Measurements from ENCODE around the gene SRPRB. TPM values are rescaled to one million over a fixed set of nuclear protein-coding genes. Genes with fewer than 3 reads are reported as not detected.

SRPRB gene
- total and polyA plus RNA-seq, 9 donors, result 30.9 to 45.5 (median 36.5) TPM

GRCh38 chr3:133799794-133800585, 5.6 kb upstream of the SRPRB start:
- Histone ChIP-seq H3K36me3 (ENCODE audit: control insufficient read depth, insufficient read depth, low read length) (no peaks in the 10 kb centered on the region), H3K27me3 (ENCODE audit: control insufficient read depth, insufficient read depth, low read length) (peaks cover 5% of the 10 kb centered on the region), H3K4me1 (ENCODE audit: control insufficient read depth, insufficient read depth, low read length) (peaks cover 2% of the 10 kb centered on the region), H3K9me3 (replicated peaks; ENCODE audit: control insufficient read depth, low read depth, low read length) (no peaks in the 10 kb centered on the region), H3K4me3 (ENCODE audit: low read length) (no peak overlapping the region), H3K27ac (ENCODE audit: low read length) (no peak overlapping the region)
- 67% methylated on average over 2 of the region's 7 CpGs for WGBS (ENCODE audit: insufficient coverage)
- peak; percentile 74 for DNase-seq

- Histone ChIP-seq H3K4me3 (ENCODE audit: low read length) (no peak overlapping the region), H3K9me3 (replicated peaks; ENCODE audit: control insufficient read depth, low read depth, low read length) (no peaks in the 10 kb centered on the region), H3K4me1 (ENCODE audit: control insufficient read depth, insufficient read depth, low read length) (peaks cover 6% of the 10 kb centered on the region), H3K36me3 (ENCODE audit: control insufficient read depth, insufficient read depth, low read length) (no peaks in the 10 kb centered on the region), H3K27me3 (ENCODE audit: control insufficient read depth, insufficient read depth, low read length) (peaks cover 5% of the 10 kb centered on the region), H3K27ac (ENCODE audit: low read length) (no peak overlapping the region)
- DNase-seq, result no peak
- no CpG with 5 or more reads among the region's 5 CpGs for WGBS (ENCODE audit: insufficient coverage)
Observed at GRCh38 chr3:133803469-133803868, 2.1 kb upstream of the SRPRB start.

- peak overlapping the region; percentile 96 for H3K4me3 ChIP-seq (ENCODE audit: low read length)
- no peaks in the 10 kb centered on the region for H3K9me3 ChIP-seq (replicated peaks; ENCODE audit: control insufficient read depth, low read depth, low read length)
- WGBS (ENCODE audit: insufficient coverage), result 38% methylated on average over 2 of the region's 4 CpGs
- no peak for DNase-seq
- peaks cover 5% of the 10 kb centered on the region for H3K27me3 ChIP-seq (ENCODE audit: control insufficient read depth, insufficient read depth, low read length)
- no peak overlapping the region for H3K27ac ChIP-seq (ENCODE audit: low read length)
- H3K36me3 ChIP-seq (ENCODE audit: control insufficient read depth, insufficient read depth, low read length), result peaks cover 9% of the 10 kb centered on the region
- peaks cover 5% of the 10 kb centered on the region for H3K4me1 ChIP-seq (ENCODE audit: control insufficient read depth, insufficient read depth, low read length)
Observed at GRCh38 chr3:133804896-133805295, 719 bp upstream of the SRPRB start.

- Histone ChIP-seq H3K36me3 (ENCODE audit: control insufficient read depth, insufficient read depth, low read length) (peaks cover 13% of the 10 kb centered on the region), H3K9me3 (replicated peaks; ENCODE audit: control insufficient read depth, low read depth, low read length) (no peaks in the 10 kb centered on the region), H3K27me3 (ENCODE audit: control insufficient read depth, insufficient read depth, low read length) (peaks cover 5% of the 10 kb centered on the region), H3K27ac (ENCODE audit: low read length) (no peak overlapping the region), H3K4me1 (ENCODE audit: control insufficient read depth, insufficient read depth, low read length) (peaks cover 5% of the 10 kb centered on the region), H3K4me3 (ENCODE audit: low read length) (peak overlapping the region; percentile 96)
- DNase-seq, result no peak
- 0% methylated on average over 3 of the region's 15 CpGs for WGBS (ENCODE audit: insufficient coverage)
Observed at GRCh38 chr3:133805384-133805701, 272 bp upstream of the SRPRB start.

GRCh38 chr3:133812872-133813271, 7.3 kb downstream of the SRPRB start:
- Histone ChIP-seq H3K27ac (ENCODE audit: low read length) (no peak overlapping the region), H3K27me3 (ENCODE audit: control insufficient read depth, insufficient read depth, low read length) (no peaks in the 10 kb centered on the region), H3K4me3 (ENCODE audit: low read length) (no peak overlapping the region), H3K9me3 (replicated peaks; ENCODE audit: control insufficient read depth, low read depth, low read length) (no peaks in the 10 kb centered on the region), H3K4me1 (ENCODE audit: control insufficient read depth, insufficient read depth, low read length) (no peaks in the 10 kb centered on the region), H3K36me3 (ENCODE audit: control insufficient read depth, insufficient read depth, low read length) (peaks cover 46% of the 10 kb centered on the region)
- no CpG with 5 or more reads among the region's 1 CpG for WGBS (ENCODE audit: insufficient coverage)
- DNase-seq, result no peak

- no peaks in the 10 kb centered on the region for H3K27me3 ChIP-seq (ENCODE audit: control insufficient read depth, insufficient read depth, low read length)
- H3K4me3 ChIP-seq (ENCODE audit: low read length), result no peak overlapping the region
- H3K27ac ChIP-seq (ENCODE audit: low read length), result no peak overlapping the region
- H3K36me3 ChIP-seq (ENCODE audit: control insufficient read depth, insufficient read depth, low read length), result peaks cover 44% of the 10 kb centered on the region
- WGBS (ENCODE audit: insufficient coverage), result no CpG with 5 or more reads among the region's 2 CpGs
- H3K4me1 ChIP-seq (ENCODE audit: control insufficient read depth, insufficient read depth, low read length), result no peaks in the 10 kb centered on the region
- no peak for DNase-seq
- H3K9me3 ChIP-seq (replicated peaks; ENCODE audit: control insufficient read depth, low read depth, low read length), result no peaks in the 10 kb centered on the region
Observed at GRCh38 chr3:133815386-133815785, 9.8 kb downstream of the SRPRB start.

- Histone ChIP-seq H3K27me3 (ENCODE audit: control insufficient read depth, insufficient read depth, low read length) (no peaks in the 10 kb centered on the region), H3K27ac (ENCODE audit: low read length) (no peak overlapping the region), H3K4me3 (ENCODE audit: low read length) (no peak overlapping the region), H3K36me3 (ENCODE audit: control insufficient read depth, insufficient read depth, low read length) (peaks cover 67% of the 10 kb centered on the region), H3K9me3 (replicated peaks; ENCODE audit: control insufficient read depth, low read depth, low read length) (no peaks in the 10 kb centered on the region), H3K4me1 (ENCODE audit: control insufficient read depth, insufficient read depth, low read length) (no peaks in the 10 kb centered on the region)
- WGBS (ENCODE audit: insufficient coverage), result 96% methylated on average over 2 of the region's 4 CpGs
- DNase-seq, result no peak
Observed at GRCh38 chr3:133820129-133820528, 14.5 kb downstream of the SRPRB start.

GRCh38 chr3:133820889-133821675, 15.5 kb downstream of the SRPRB start:
- H3K36me3 ChIP-seq (ENCODE audit: control insufficient read depth, insufficient read depth, low read length), result peaks cover 69% of the 10 kb centered on the region
- WGBS (ENCODE audit: insufficient coverage), result 81% methylated on average over 2 of the region's 3 CpGs
- no peak overlapping the region for H3K4me3 ChIP-seq (ENCODE audit: low read length)
- no peaks in the 10 kb centered on the region for H3K4me1 ChIP-seq (ENCODE audit: control insufficient read depth, insufficient read depth, low read length)
- no peak for DNase-seq
- H3K27me3 ChIP-seq (ENCODE audit: control insufficient read depth, insufficient read depth, low read length), result no peaks in the 10 kb centered on the region
- H3K9me3 ChIP-seq (replicated peaks; ENCODE audit: control insufficient read depth, low read depth, low read length), result no peaks in the 10 kb centered on the region
- H3K27ac ChIP-seq (ENCODE audit: low read length), result no peak overlapping the region

GRCh38 chr3:133821767-133822638, 16.4 kb downstream of the SRPRB start:
- no peak overlapping the region for H3K27ac ChIP-seq (ENCODE audit: low read length)
- H3K4me3 ChIP-seq (ENCODE audit: low read length), result no peak overlapping the region
- no peaks in the 10 kb centered on the region for H3K4me1 ChIP-seq (ENCODE audit: control insufficient read depth, insufficient read depth, low read length)
- no peaks in the 10 kb centered on the region for H3K9me3 ChIP-seq (replicated peaks; ENCODE audit: control insufficient read depth, low read depth, low read length)
- WGBS (ENCODE audit: insufficient coverage), result 72% methylated on average over 8 of the region's 8 CpGs
- peak; percentile 46 for DNase-seq
- H3K36me3 ChIP-seq (ENCODE audit: control insufficient read depth, insufficient read depth, low read length), result peaks cover 67% of the 10 kb centered on the region
- no peaks in the 10 kb centered on the region for H3K27me3 ChIP-seq (ENCODE audit: control insufficient read depth, insufficient read depth, low read length)
